ENCODE measurements around the gene ZNF584.

ZNF584 gene

GRCh38 chr19:58460039-58460438, 51.6 kb downstream of the ZNF584 start:
- no peak overlapping the region for H3K27ac Mint-ChIP-seq
- no peaks in the 10 kb centered on the region for H3K4me1 Mint-ChIP-seq
- H3K9me3 Mint-ChIP-seq: no peaks in the 10 kb centered on the region
- H3K4me3 Mint-ChIP-seq: no peak overlapping the region
- DNase-seq: no peak
- H3K27me3 Mint-ChIP-seq: no peaks in the 10 kb centered on the region
- ATAC-seq: no peak

GRCh38 chr19:58466089-58466759, 57.8 kb downstream of the ZNF584 start:
- ATAC-seq (peak; percentile 36), DNase-seq (no peak)
- Mint-ChIP-seq H3K27me3 (no peaks in the 10 kb centered on the region), H3K27ac (no peak overlapping the region), H3K9me3 (no peaks in the 10 kb centered on the region), H3K4me3 (peak overlapping the region; percentile 82 to 97), H3K4me1 (peaks cover 26% of the 10 kb centered on the region)

GRCh38 chr19:58466760-58467589, 58.5 kb downstream of the ZNF584 start, which contains the start of gene ZNF324:
ZNF324 (plus strand) TSS chr19:58467080; CDS start chr19:58469186, 2,106 bp downstream.
- ATAC-seq (peak; percentile 98), DNase-seq (peak; percentile 93 to 97)
- H3K27me3 Mint-ChIP-seq: no peaks in the 10 kb centered on the region

More at GRCh38 chr19:58466760-58467589, 58.5 kb downstream of the ZNF584 start, which contains the start of gene ZNF324:
- peak within 1 kb of the TSS; percentile 86 to 94 for H3K27ac Mint-ChIP-seq
- H3K4me3 Mint-ChIP-seq: peak within 1 kb of the TSS; percentile 82 to 97
- peaks cover 26% of the 10 kb centered on the region for H3K4me1 Mint-ChIP-seq
- no peaks in the 10 kb centered on the region for H3K9me3 Mint-ChIP-seq

All from stimulated activated naive CD8-positive, alpha-beta T cell treated with anti-CD3 and anti-CD28 coated beads, Interleukin-15, amount 100 ng/mL, for 72 hours (primary cell).